Measurements from ENCODE around the gene FANCB.

GRCh38 chrX:14801136-14801535 lies 71.7 kb downstream of the FANCB start:
- no peak for TF ChIP-seq CTCF (IDR thresholded peaks at IDR 0.05; ENCODE audit: insufficient read depth, low read depth, low read length)
- TF ChIP-seq EZH2 (IDR thresholded peaks at IDR 0.05; ENCODE audit: insufficient read depth, low read length), result no peak
